ENCODE measurements around the gene ARHGAP32.

ARHGAP32 gene

GRCh38 chr11:129067454-129067853 is 124.7 kb downstream of the ARHGAP32 start:
- in situ Hi-C loops (cut with HindIII; ENCODE audit: low pct_unique_long_range_greater_than_20kb, low sequenced_read_pairs): no loop called here
- no peak for DNase-seq (ENCODE audit: low read depth in 1 of 2, low spot score in 1 of 2)
- TF ChIP-seq JUND (IDR thresholded peaks at IDR 0.05; ENCODE audit: low read depth): no peak

GRCh38 chr11:129066229-129066628 is 125.9 kb downstream of the ARHGAP32 start:
- no peak for TF ChIP-seq JUND (IDR thresholded peaks at IDR 0.05; ENCODE audit: low read depth)

GRCh38 chr11:129063118-129063517 is 129.0 kb downstream of the ARHGAP32 start:
- in situ Hi-C loops (cut with HindIII; ENCODE audit: low pct_unique_long_range_greater_than_20kb, low sequenced_read_pairs): no loop called here
- DNase-seq (ENCODE audit: low read depth in 1 of 2, low spot score in 1 of 2): no peak
- no peak for TF ChIP-seq JUND (IDR thresholded peaks at IDR 0.05; ENCODE audit: low read depth)

More at GRCh38 chr11:129066229-129066628, 125.9 kb downstream of the ARHGAP32 start:
- no peak for DNase-seq (ENCODE audit: low read depth in 1 of 2, low spot score in 1 of 2)
- in situ Hi-C loops (cut with HindIII; ENCODE audit: low pct_unique_long_range_greater_than_20kb, low sequenced_read_pairs): no loop called here

GRCh38 chr11:129061492-129062230 is 130.5 kb downstream of the ARHGAP32 start:
- in situ Hi-C loops (cut with HindIII; ENCODE audit: low pct_unique_long_range_greater_than_20kb, low sequenced_read_pairs): no loop called here
- no peak for TF ChIP-seq JUND (IDR thresholded peaks at IDR 0.05; ENCODE audit: low read depth)
- DNase-seq (ENCODE audit: low read depth in 1 of 2, low spot score in 1 of 2): no peak

GRCh38 chr11:129056916-129057315 is 135.2 kb downstream of the ARHGAP32 start:
- in situ Hi-C loops (cut with HindIII; ENCODE audit: low pct_unique_long_range_greater_than_20kb, low sequenced_read_pairs): no loop called here
- TF ChIP-seq JUND (IDR thresholded peaks at IDR 0.05; ENCODE audit: low read depth): no peak
- DNase-seq (ENCODE audit: low read depth in 1 of 2, low spot score in 1 of 2): no peak

- DNase-seq (ENCODE audit: low read depth in 1 of 2, low spot score in 1 of 2): no peak
- TF ChIP-seq JUND (IDR thresholded peaks at IDR 0.05; ENCODE audit: low read depth): no peak
- in situ Hi-C loops (cut with HindIII; ENCODE audit: low pct_unique_long_range_greater_than_20kb, low sequenced_read_pairs): no loop called here
Observed at GRCh38 chr11:129055196-129055595, 136.9 kb downstream of the ARHGAP32 start.

- in situ Hi-C loops (cut with HindIII; ENCODE audit: low pct_unique_long_range_greater_than_20kb, low sequenced_read_pairs): no loop called here
- TF ChIP-seq JUND (IDR thresholded peaks at IDR 0.05; ENCODE audit: low read depth): no peak
- no peak for DNase-seq (ENCODE audit: low read depth in 1 of 2, low spot score in 1 of 2)
Observed at GRCh38 chr11:129048911-129049310, 143.2 kb downstream of the ARHGAP32 start.

GRCh38 chr11:129045150-129045549 is 147.0 kb downstream of the ARHGAP32 start:
- in situ Hi-C loops (cut with HindIII; ENCODE audit: low pct_unique_long_range_greater_than_20kb, low sequenced_read_pairs): no loop called here
- TF ChIP-seq JUND (IDR thresholded peaks at IDR 0.05; ENCODE audit: low read depth): no peak
- DNase-seq (ENCODE audit: low read depth in 1 of 2, low spot score in 1 of 2): no peak

GRCh38 chr11:129042503-129042902 is 149.6 kb downstream of the ARHGAP32 start:
- in situ Hi-C loops (cut with HindIII; ENCODE audit: low pct_unique_long_range_greater_than_20kb, low sequenced_read_pairs): no loop called here
- no peak for DNase-seq (ENCODE audit: low read depth in 1 of 2, low spot score in 1 of 2)
- no peak for TF ChIP-seq JUND (IDR thresholded peaks at IDR 0.05; ENCODE audit: low read depth)

GRCh38 chr11:129041611-129042018 is 150.5 kb downstream of the ARHGAP32 start:
- in situ Hi-C loops (cut with HindIII; ENCODE audit: low pct_unique_long_range_greater_than_20kb, low sequenced_read_pairs): no loop called here
- TF ChIP-seq JUND (IDR thresholded peaks at IDR 0.05; ENCODE audit: low read depth): peak; percentile 39; the same call in 1 of the 2 replicates
- peak in 1 of 2 experiments; percentile 55 for DNase-seq (ENCODE audit: low read depth in 1 of 2, low spot score in 1 of 2)

GRCh38 chr11:129040934-129041333 is 151.2 kb downstream of the ARHGAP32 start:
- in situ Hi-C loops (cut with HindIII; ENCODE audit: low pct_unique_long_range_greater_than_20kb, low sequenced_read_pairs): no loop called here
- no peak for DNase-seq (ENCODE audit: low read depth in 1 of 2, low spot score in 1 of 2)
- TF ChIP-seq JUND (IDR thresholded peaks at IDR 0.05; ENCODE audit: low read depth): no peak

GRCh38 chr11:129035244-129035643 is 156.9 kb downstream of the ARHGAP32 start:
- no peak for TF ChIP-seq JUND (IDR thresholded peaks at IDR 0.05; ENCODE audit: low read depth)
- in situ Hi-C loops (cut with HindIII; ENCODE audit: low pct_unique_long_range_greater_than_20kb, low sequenced_read_pairs): no loop called here
- no peak for DNase-seq (ENCODE audit: low read depth in 1 of 2, low spot score in 1 of 2)

GRCh38 chr11:129034001-129034400 is 158.1 kb downstream of the ARHGAP32 start:
- in situ Hi-C loops (cut with HindIII; ENCODE audit: low pct_unique_long_range_greater_than_20kb, low sequenced_read_pairs): no loop called here
- TF ChIP-seq JUND (IDR thresholded peaks at IDR 0.05; ENCODE audit: low read depth): no peak
- no peak for DNase-seq (ENCODE audit: low read depth in 1 of 2, low spot score in 1 of 2)

All from T47D (cell line).